Measurements from ENCODE around the gene GRIA3.
"Not testable (repeated sequence)": the region's sequence is repeated elsewhere in the genome, so short reads cannot be mapped to it uniquely, and the experiment has no call there.

GRIA3 gene

GRCh38 chrX:123277347-123277746 lies 93.3 kb downstream of the GRIA3 start:
- no peak for DNase-seq

- no peak for DNase-seq
Observed at GRCh38 chrX:123277821-123278220, 93.7 kb downstream of the GRIA3 start.

GRCh38 chrX:123282241-123282640 lies 98.2 kb downstream of the GRIA3 start:
- no peak for DNase-seq

- not testable (repeated sequence) for DNase-seq
Observed at GRCh38 chrX:123283407-123283806, 99.3 kb downstream of the GRIA3 start.

GRCh38 chrX:123291623-123292022 lies 107.5 kb downstream of the GRIA3 start:
- DNase-seq: no peak

GRCh38 chrX:123298026-123298425 lies 113.9 kb downstream of the GRIA3 start:
- no peak for DNase-seq

GRCh38 chrX:123303429-123303828 lies 119.4 kb downstream of the GRIA3 start:
- no peak for DNase-seq

- no peak for DNase-seq
Observed at GRCh38 chrX:123308658-123309057, 124.6 kb downstream of the GRIA3 start.

- DNase-seq: no peak
Observed at GRCh38 chrX:123310112-123310511, 126.0 kb downstream of the GRIA3 start.

- DNase-seq: no peak
Observed at GRCh38 chrX:123311486-123311885, 127.4 kb downstream of the GRIA3 start.

- no peak for DNase-seq
Observed at GRCh38 chrX:123313486-123313885, 129.4 kb downstream of the GRIA3 start.

GRCh38 chrX:123320622-123321021 lies 136.5 kb downstream of the GRIA3 start:
- DNase-seq: no peak

GRCh38 chrX:123322536-123322935 lies 138.5 kb downstream of the GRIA3 start:
- no peak for DNase-seq

GRCh38 chrX:123324625-123325024 lies 140.5 kb downstream of the GRIA3 start:
- no peak for DNase-seq

- no peak for DNase-seq
Observed at GRCh38 chrX:123330229-123330942, 146.3 kb downstream of the GRIA3 start.

- no peak for DNase-seq
Observed at GRCh38 chrX:123331349-123331748, 147.3 kb downstream of the GRIA3 start.

- no peak for DNase-seq
Observed at GRCh38 chrX:123331859-123332258, 147.8 kb downstream of the GRIA3 start.

GRCh38 chrX:123336666-123337065 lies 152.6 kb downstream of the GRIA3 start:
- DNase-seq: no peak

- no peak for DNase-seq
Observed at GRCh38 chrX:123337886-123338639, 154.0 kb downstream of the GRIA3 start.

- peak in 2 of 3 donors; percentile 1 to 22 for DNase-seq
Observed at GRCh38 chrX:123339221-123339905, 155.3 kb downstream of the GRIA3 start.

GRCh38 chrX:123340696-123341095 lies 156.6 kb downstream of the GRIA3 start:
- no peak for DNase-seq

GRCh38 chrX:123348468-123348867 lies 164.4 kb downstream of the GRIA3 start:
- DNase-seq: no peak

GRCh38 chrX:123350226-123350625 lies 166.1 kb downstream of the GRIA3 start:
- no peak for DNase-seq

- no peak for DNase-seq
Observed at GRCh38 chrX:123357941-123358340, 173.9 kb downstream of the GRIA3 start.

All from suppressor macrophage treated with lipopolysaccharide for 1 hour (primary cell).